ENCODE data around the gene SCAPER.
"Not testable (repeated sequence)": the region's sequence is repeated elsewhere in the genome, so short reads cannot be mapped to it uniquely, and the experiment has no call there.

The SCAPER gene

DNA sequence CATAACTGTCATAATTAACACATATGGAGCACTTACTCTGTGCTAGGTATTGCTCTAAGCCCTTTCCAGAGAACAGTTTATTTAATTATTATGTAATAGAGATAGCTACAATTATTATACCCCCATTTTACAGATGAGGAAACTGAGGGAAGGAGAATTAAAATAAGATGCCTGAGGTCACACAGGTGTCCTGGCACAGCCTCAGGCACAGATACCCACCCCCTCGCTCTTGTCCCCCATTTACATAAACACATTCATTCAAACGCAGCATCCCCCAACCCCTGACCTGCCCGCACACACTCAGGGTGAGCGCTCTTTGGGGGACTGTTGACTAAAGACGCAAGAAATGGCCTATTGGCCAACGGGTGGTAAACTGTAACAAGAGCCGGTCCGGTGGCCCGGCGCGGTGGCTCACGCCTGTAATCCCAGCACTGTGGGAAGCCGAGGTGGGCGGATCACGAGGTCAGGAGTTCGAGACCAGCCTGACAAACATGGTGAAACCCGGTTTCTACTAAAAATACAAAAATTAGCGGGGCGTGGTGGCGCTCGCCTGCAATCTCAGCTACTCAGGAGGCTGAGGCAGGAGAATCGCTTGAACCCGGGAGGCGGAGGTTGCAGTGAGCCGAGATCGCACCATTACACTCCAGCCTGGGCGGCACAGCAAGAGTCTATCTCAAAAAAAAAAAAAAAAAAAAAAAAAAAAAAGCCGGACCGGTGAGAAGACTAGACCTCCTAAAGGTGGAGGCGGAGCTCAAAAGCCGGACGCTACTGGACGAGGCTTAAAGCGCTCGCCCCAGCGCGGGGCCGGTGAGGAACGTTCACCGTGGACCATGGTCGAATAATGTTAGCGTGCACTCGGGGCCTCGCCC, 570.5 kb downstream of the SCAPER start:
- DNase-seq, result no peak

- no peak for DNase-seq
Measured at GRCh38 chr15:76333720-76334437, 571.3 kb downstream of the SCAPER start.

DNA sequence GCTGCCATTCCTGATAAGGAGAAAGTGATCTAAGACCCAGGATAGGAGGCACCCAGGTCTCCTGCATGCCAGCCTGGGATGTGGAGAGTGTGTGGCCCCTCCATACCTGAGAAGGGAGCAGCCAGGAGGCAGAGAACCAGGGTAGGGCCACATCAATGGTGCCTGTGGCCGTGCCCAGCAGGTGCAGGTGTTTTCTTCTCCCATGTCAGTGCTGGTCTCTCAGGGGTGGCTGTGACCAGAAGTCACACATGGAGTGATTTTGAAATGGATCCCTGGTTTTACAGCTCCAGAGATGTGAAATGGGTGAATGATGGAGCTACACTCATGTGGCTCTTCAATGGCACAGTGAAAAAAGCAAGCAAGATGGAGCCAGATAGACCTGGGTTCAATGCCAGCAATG, 571.8 kb downstream of the SCAPER start:
- no peak for DNase-seq

DNA sequence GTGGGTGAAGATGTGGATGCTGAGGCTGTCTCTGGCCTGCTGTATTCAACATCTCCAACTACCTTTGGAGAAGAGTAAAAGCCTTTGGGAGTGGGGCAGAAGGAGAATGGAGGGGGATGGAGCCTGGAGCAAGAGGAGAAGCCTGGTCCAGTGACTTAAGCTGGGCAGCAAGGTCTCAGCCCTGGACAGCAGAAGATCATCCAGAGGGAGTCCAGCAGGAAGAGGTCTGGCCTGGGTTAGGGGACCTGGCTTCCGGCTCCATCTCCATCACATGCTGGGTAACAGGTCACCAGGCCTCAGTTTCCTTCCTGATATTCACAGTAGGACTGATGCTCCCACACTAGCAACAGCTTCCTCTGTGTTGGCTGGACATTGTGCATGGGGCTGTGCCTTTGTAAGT, 572.3 kb downstream of the SCAPER start:
- DNase-seq, result no peak

- DNase-seq, result no peak
Measured at GRCh38 chr15:76330080-76330680, 575.0 kb downstream of the SCAPER start.

DNA sequence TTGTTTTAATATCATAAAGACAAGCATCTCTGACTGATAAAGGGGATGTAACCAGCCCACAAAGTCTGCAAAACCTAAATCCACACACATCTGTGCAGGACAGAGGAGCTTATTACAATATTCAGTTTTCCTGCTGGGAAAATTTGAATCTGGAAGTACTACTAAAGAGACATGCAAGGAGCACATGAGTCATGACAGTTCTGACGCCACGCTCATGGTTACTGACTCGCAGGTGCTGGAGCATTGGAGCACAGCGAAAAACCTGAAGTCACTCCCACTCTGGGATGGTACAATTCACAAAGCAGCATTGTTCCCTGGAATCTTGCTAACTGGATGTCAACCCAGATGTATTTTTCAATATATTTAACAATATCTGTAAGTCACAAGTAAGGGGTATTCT, 576.2 kb downstream of the SCAPER start:
- no peak for DNase-seq

- no peak for DNase-seq
Measured at GRCh38 chr15:76328106-76328696, 576.9 kb downstream of the SCAPER start.

GRCh38 chr15:76327191-76328105, 577.7 kb downstream of the SCAPER start:
- no peak for DNase-seq

GRCh38 chr15:76325704-76326103, 579.4 kb downstream of the SCAPER start:
- no peak for DNase-seq

DNA sequence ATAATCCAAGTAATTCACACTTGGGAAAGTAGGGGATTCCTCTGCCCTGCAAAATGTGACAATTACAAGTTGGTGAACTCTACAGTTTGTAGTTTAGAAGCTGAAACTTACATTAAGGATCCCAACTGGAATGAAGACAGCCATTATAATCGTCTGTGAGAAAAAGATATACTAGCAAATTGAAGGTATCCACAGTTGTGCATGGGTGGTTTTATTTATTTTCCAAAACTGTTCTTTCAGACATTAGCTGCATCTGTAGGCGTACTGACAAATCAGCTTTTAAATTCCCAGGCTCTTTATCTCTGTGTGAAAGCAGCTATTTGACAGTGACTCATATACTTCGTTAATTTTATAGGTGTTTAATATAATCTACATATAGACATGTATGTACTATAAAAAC, 581.1 kb downstream of the SCAPER start:
- DNase-seq, result no peak

DNA sequence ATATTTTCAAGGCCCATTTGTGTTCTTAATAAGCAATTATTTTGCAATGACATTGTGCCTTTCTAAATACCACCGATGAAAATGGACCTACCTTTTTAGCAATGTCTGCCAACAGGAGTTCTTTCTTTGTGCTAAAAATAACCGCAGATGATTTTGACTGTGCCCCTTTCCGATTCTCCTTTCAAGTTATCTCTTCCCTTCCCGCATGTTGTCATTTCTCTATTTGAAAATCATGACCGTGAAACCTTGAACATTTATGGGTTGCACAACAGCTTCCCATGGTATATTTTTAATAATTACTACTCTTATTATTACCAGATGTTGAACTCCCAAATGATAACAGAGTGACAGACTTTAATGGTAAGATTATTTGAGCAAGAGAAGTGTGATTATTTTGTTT, 583.5 kb downstream of the SCAPER start:
- no peak for DNase-seq

DNA sequence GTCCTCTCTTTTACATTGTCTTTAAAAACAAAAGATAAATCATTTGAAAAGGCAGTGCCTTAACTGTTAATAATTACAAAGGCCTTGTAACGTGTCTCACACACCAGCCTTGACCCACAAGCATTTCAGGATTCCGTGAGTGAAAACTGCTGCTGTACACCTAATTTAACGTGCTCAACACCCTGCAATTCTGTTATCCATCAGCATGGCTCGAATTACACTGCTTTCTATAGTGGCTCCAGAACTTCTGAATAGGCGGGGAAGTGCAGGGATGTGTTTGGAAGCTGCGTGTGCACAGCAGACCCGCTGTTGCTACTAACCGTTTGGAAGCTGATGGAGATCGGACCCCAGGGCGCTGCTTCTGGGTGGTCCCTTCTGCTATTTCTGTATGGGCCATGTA, 584.0 kb downstream of the SCAPER start:
- DNase-seq, result no peak

GRCh38 chr15:76320012-76320411, 585.1 kb downstream of the SCAPER start:
- no peak for DNase-seq

DNA sequence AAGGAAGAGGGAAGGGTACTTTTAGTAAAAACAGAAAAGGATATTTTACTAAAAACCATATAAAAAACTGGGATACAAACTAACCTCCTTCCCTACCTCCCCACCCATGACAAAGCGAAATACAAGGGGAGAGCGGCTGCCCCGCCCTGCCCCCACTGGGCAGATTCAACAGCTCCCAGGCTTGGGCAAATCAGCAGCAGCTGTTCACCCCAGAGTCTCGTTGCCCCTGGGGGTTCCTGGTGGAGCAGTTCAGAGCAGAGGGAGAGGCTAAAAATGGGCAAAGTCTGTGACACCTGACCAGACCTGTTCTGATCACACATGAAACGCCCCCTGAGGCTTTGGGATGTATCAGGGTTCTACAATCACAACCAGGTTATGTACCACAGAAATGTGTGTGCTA, 591.4 kb downstream of the SCAPER start:
- no peak for DNase-seq

- not testable (repeated sequence) for DNase-seq
Measured at GRCh38 chr15:76313175-76313567, 592.0 kb downstream of the SCAPER start.

GRCh38 chr15:76312540-76313174, 592.5 kb downstream of the SCAPER start:
- no peak for DNase-seq

DNA sequence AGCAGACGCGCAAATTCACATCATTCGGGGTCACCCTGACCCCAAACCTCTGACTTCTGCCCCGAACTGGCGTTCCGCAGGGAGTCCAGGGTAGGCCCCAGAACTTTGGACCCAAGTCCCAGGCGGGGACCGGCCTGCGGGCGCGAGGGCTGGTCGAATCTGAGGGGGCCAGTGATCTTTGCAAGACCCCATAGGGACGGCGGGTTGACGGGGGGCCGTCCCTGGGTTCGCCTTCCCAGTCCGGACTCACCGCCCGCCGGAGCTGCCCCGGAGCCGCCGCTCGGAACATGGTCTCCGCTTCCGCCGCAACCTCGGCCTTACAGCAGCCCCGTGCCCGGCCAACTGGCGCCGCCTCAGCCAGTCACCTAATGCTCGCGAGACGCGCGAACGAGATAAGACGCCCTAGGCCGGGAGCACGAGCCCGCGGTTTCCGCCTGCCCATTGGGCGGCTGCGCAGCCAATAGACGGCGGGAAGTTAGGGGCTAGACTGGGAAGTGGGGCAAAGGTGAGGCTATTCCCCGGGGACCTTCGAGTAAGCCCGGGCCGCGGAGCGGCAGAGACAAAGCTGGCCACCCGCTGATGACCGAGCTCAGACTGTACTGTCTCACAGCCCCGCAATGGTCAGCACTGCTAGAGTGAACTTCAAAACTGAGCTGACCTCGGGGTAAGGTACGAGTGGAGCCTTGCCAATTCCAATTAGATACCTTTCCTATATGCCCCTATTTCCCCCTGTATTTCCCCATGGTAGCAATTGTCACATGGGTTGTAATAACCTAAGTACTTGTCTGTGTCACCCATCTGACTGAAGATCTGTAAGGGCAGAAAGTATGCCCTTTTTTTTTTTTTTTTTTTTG, 593.8 kb downstream of the SCAPER start, which contains the start of gene ETFA:
Gene ETFA (minus strand): TSS at position 370 of the 854 bp plus-strand sequence. CDS start 81 bp downstream, at position 289.
- peak; percentile 86 for DNase-seq

DNA sequence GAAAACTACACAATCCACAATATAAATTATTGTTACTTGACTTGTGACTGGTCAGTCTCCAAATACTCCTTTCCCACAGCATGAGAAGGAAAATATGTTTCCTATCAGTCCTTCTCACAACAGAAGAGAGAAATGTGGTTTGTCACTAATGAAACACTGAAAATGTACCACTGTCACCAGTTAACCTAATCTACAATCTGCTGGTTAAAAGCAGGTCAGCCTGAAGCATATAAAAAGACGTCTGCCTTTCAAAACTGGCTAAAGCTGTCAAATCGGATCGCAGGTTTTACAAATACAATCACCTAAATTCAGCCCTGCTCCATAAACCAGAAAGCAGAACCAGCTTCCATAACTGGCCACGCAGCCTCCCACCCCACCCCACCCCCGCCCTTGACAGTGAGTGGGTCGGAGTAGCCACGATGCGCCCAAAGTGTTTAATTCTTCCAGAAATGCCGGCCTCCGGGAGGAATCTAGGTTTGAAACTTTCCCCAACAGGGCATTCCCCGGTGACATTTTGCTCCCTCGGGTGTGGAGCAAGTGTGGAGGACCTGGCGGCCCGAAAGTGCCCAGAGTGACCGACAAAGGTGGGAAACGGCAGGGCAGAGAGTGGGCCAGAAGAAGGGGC, 594.6 kb downstream of the SCAPER start:
- no peak for DNase-seq

DNA sequence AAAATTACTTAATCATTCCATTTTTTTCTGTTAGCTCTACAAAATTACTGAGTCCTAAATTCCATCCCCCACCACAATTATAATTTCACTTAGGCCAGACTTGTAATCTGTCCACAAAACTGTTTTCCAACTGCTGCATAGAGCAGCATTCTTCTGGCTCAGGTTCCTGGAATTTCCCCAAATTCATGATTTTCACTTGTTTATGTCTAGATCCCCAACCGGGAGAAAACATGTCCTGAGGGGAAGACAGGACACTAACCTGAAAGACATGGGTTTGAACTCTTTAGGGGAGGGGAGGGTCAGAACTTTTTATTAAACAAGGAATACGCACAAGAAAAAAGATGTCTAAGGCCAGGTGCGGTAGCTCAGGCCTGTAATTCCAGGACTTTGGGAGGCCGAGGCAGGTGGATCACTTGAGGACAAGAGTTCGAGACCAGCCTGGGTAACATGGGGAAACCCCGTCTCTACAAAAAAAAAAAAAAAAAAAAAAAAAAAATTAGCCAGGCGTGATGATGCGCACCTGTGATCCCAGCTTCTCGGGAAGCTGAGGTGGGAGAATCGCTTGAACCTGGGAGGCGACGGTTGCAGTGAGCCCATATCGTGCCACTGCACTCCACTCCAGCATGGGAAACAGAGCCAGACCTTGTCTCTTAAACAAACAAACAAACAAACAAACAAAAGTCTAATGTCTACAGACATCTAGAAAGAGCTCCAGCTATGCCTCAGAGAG, 595.4 kb downstream of the SCAPER start:
- DNase-seq, result no peak

- DNase-seq, result no peak
Measured at GRCh38 chr15:76303909-76304308, 601.2 kb downstream of the SCAPER start.

All from SHP77 treated with DMSO at 0.1 percent for 48 hours (cell line).